GM12878 (cell line): Measurements from ENCODE around the gene SENP3. TPM values are rescaled to one million over a fixed set of nuclear protein-coding genes. Genes with fewer than 3 reads are reported as not detected.

Source experiments
- ATF2 ChIP-seq: IDR thresholded peaks from 2 replicates; pipeline ENCODE4 v1.6.1; 2012; ENCODE audit warnings: low read length, inconsistent platforms
- BCL3 ChIP-seq: IDR thresholded peaks from 2 replicates; pipeline ENCODE4 v1.6.1; 2011; ENCODE audit warnings: borderline replicate concordance, low read depth, mild to moderate bottlenecking, moderate library complexity, low read length; ENCODE audit not compliant: insufficient read depth, poor library complexity, severe bottlenecking
- CHD2 ChIP-seq: IDR thresholded peaks from 2 replicates; pipeline ENCODE4 v1.6.1; 2011; ENCODE audit warnings: low read depth, low read length, improper control_type of control experiment, borderline replicate concordance
- CREB1 ChIP-seq: IDR thresholded peaks from 2 replicates; pipeline ENCODE4 v1.6.1; 2012; ENCODE audit warnings: low read depth, mild to moderate bottlenecking, inconsistent platforms
- EED ChIP-seq: sonication (generic); IDR thresholded peaks from 2 replicates; pipeline ENCODE4 v1.6.1; 2016; ENCODE audit warnings: antibody characterized with exemption, low read depth
- KAT2A ChIP-seq: conservative IDR thresholded peaks from 2 replicates; pipeline ENCODE4 v1.6.1; 2011; ENCODE audit warnings: low read depth, low read length; ENCODE audit not compliant: control insufficient read depth
- POLR2AphosphoS5 ChIP-seq: IDR thresholded peaks from 2 replicates; pipeline ENCODE4 v1.6.1; 2011; ENCODE audit warnings: mild to moderate bottlenecking, low read length, inconsistent platforms
- RAD21 ChIP-seq: IDR thresholded peaks from 2 replicates; pipeline ENCODE4 v1.6.1; 2011; ENCODE audit warnings: mild to moderate bottlenecking, low read depth, low read length, moderate library complexity; ENCODE audit not compliant: insufficient read depth
- RELA ChIP-seq: fragments of 450-650 bp; IDR thresholded peaks from 2 replicates; pipeline ENCODE4 v1.8.0; 2014; ENCODE audit warnings: borderline replicate concordance; ENCODE audit not compliant: partially characterized antibody
- ZBTB4 ChIP-seq: fragments of 450-650 bp; formaldehyde crosslinking; IDR thresholded peaks from 2 replicates; pipeline ENCODE4 v1.4.0; 2022; ENCODE audit warnings: mild to moderate bottlenecking, moderate library complexity
- polyA plus RNA-seq, 11 experiments: library from polyadenylated mRNA; depleted of rRNA in 4 of 11; unstranded in 6 of 11; stranded (reverse) in 5 of 11; fragments of >200 nt; fragmentation: Nextera tagmentation in 4 of 11; fragmentation: Illumina TruSeq in 1 of 11; extraction: Ambion mirVana in 4 of 11; extraction: Trizol in 1 of 11; gene quantifications; 1 replicate in 1 of 11; 2 replicates in 10 of 11; pipeline versions ENCODE4 v1.2.1 to v1.2.3, GENCODE V29; 2011 to 2016; ENCODE audit warnings: inconsistent platforms in 2 of 11, missing spikeins in 2 of 11, low read depth in 1 of 11
- total RNA-seq, 4 experiments: library from RNA; depleted of rRNA in 3 of 4; stranded (reverse); fragments of >200 nt in 3 of 4; fragmentation: Illumina TruSeq in 1 of 4; extraction: Trizol in 1 of 4; gene quantifications; 2 replicates each; pipeline versions ENCODE4 v1.2.1 to v1.2.3, GENCODE V29; 2013 to 2021
- TF ChIP-seq, protein P1 (sequence below): fragments of 150-350 bp; IDR thresholded peaks from 2 replicates; pipeline ENCODE4 v1.6.1; 2014; ENCODE audit warnings: mild to moderate bottlenecking, low read depth, low read length
- TF ChIP-seq, protein P2 (sequence below): fragments of 450-650 bp; formaldehyde crosslinking; IDR thresholded peaks from 2 replicates; pipeline ENCODE4 v1.5.0; 2022; ENCODE audit warnings: mild to moderate bottlenecking, missing genetic modification characterization

SENP3 gene
- total and polyA plus RNA-seq, 10 of the 15 experiments (the other 5 are each of a cell fraction or from before 2014, with no cell fraction given) = 1.8 to 113 (median 72.3) TPM

DNA sequence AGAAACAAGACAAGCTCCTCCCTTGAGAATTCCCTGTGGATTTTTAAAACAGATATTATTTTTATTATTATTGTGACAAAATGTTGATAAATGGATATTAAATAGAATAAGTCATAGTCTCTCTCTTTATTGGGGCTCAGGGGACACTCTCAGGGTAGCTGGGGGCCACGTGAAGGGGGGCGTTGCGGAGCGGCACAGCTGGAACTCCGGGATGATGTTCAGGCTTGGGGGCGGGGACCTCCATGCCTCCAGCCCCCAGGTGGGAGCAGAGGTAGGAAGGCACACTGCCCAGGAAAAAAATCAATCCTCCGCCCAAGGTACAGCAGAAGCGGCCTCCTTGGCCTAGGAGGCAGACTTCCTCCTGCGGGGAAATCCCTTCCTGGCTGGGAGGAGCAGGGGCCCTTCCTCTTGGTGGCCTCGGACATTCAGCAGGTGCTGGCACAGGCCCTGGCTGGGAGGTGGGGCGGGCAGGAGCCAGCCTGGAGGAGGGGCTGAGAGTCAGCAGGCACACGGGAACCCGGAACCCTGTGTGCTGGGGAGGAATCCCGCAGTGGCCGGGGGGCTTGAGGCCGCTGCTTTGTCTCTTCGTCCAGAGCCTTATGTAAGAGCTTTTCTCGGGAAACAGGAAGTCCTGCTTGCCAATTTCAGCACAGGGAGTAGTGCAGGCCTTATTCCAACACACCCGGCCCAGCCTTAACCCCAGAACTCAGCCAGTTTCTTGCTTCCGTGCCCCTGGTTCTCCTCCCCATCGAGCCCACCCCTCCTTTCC lies 3.8 kb upstream of the SENP3 start (continued):
- TF ChIP-seq ATF2 = no peak
- TF ChIP-seq, protein P1, sequence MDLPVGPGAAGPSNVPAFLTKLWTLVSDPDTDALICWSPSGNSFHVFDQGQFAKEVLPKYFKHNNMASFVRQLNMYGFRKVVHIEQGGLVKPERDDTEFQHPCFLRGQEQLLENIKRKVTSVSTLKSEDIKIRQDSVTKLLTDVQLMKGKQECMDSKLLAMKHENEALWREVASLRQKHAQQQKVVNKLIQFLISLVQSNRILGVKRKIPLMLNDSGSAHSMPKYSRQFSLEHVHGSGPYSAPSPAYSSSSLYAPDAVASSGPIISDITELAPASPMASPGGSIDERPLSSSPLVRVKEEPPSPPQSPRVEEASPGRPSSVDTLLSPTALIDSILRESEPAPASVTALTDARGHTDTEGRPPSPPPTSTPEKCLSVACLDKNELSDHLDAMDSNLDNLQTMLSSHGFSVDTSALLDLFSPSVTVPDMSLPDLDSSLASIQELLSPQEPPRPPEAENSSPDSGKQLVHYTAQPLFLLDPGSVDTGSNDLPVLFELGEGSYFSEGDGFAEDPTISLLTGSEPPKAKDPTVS = no peak
- no peak for TF ChIP-seq ZBTB4 (CRISPR knock-in tag)
- TF ChIP-seq, protein P2, sequence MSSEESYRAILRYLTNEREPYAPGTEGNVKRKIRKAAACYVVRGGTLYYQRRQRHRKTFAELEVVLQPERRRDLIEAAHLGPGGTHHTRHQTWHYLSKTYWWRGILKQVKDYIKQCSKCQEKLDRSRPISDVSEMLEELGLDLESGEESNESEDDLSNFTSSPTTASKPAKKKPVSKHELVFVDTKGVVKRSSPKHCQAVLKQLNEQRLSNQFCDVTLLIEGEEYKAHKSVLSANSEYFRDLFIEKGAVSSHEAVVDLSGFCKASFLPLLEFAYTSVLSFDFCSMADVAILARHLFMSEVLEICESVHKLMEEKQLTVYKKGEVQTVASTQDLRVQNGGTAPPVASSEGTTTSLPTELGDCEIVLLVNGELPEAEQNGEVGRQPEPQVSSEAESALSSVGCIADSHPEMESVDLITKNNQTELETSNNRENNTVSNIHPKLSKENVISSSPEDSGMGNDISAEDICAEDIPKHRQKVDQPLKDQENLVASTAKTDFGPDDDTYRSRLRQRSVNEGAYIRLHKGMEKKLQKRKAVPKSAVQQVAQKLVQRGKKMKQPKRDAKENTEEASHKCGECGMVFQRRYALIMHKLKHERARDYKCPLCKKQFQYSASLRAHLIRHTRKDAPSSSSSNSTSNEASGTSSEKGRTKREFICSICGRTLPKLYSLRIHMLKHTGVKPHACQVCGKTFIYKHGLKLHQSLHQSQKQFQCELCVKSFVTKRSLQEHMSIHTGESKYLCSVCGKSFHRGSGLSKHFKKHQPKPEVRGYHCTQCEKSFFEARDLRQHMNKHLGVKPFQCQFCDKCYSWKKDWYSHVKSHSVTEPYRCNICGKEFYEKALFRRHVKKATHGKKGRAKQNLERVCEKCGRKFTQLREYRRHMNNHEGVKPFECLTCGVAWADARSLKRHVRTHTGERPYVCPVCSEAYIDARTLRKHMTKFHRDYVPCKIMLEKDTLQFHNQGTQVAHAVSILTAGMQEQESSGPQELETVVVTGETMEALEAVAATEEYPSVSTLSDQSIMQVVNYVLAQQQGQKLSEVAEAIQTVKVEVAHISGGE = no peak
- no peak for TF ChIP-seq RAD21
- TF ChIP-seq KAT2A = no peak
- TF ChIP-seq CHD2 = no peak
- peak; percentile 64 for TF ChIP-seq POLR2AphosphoS5
- no peak for TF ChIP-seq BCL3
- TF ChIP-seq CREB1 = no peak
- TF ChIP-seq EED = peak; percentile 67
- peak; percentile 41 for TF ChIP-seq RELA
